RWPE2 (cell line): ENCODE data around the gene FAM9C.
"Not testable (repeated sequence)": the region's sequence is repeated elsewhere in the genome, so short reads cannot be mapped to it uniquely, and the experiment has no call there.

Source experiments
- ATAC-seq: fragments of 200-7000 bp; cut with Tn5 transposase; 3 replicates; pipeline ENCODE4 v1.9.1; 2021; ENCODE audit warnings: low read depth
- DNase-seq: peaks from one replicate; pipeline ENCODE4 v3.0.0-alpha.2; 2020; ENCODE audit warnings: low spot score
- H3K27ac ChIP-seq: fragments of 450-650 bp; 2 replicates; pipeline ENCODE4 v1.5.1; 2017; ENCODE audit warnings: mild to moderate bottlenecking; ENCODE audit not compliant: poor library complexity, severe bottlenecking
- H3K27me3 ChIP-seq: fragments of 250-450 bp; sonication (Bioruptor Pico); 2 replicates; pipeline ENCODE4 v1.5.1; 2021; ENCODE audit warnings: mild to moderate bottlenecking, moderate library complexity; ENCODE audit not compliant: insufficient read depth, poor library complexity, severe bottlenecking
- H3K36me3 ChIP-seq: fragments of 250-450 bp; sonication (Bioruptor Pico); 2 replicates; pipeline ENCODE4 v1.5.1; 2020; ENCODE audit warnings: low read depth, mild to moderate bottlenecking, moderate library complexity
- H3K4me1 ChIP-seq: fragments of 250-450 bp; sonication (Bioruptor Pico); 2 replicates; pipeline ENCODE4 v1.5.1; 2021; ENCODE audit warnings: mild to moderate bottlenecking, moderate library complexity; ENCODE audit not compliant: insufficient read depth, poor library complexity, severe bottlenecking
- H3K4me3 ChIP-seq: fragments of 250-450 bp; sonication (Bioruptor Pico); 2 replicates; pipeline ENCODE4 v1.5.1; 2021; ENCODE audit warnings: mild to moderate bottlenecking, moderate library complexity; ENCODE audit not compliant: severe bottlenecking
- H3K9me3 ChIP-seq: fragments of 250-450 bp; sonication (Bioruptor Pico); 2 replicates; pipeline ENCODE4 v1.5.1; 2021; ENCODE audit warnings: mild to moderate bottlenecking, moderate library complexity; ENCODE audit not compliant: severe bottlenecking
- CTCF ChIP-seq: fragments of 450-650 bp; IDR thresholded peaks from one replicate; pipeline ENCODE4 v1.5.1; 2017; ENCODE audit warnings: mild to moderate bottlenecking, moderate library complexity; ENCODE audit not compliant: poor library complexity, severe bottlenecking

Gene FAM9C

GRCh38 chrX:13086076-13086475, 41.7 kb upstream of the FAM9C start:
- Histone ChIP-seq H3K36me3 (no peaks in the 10 kb centered on the region), H3K27me3 (no peaks in the 10 kb centered on the region), H3K9me3 (no peaks in the 10 kb centered on the region), H3K4me1 (peaks cover 6% of the 10 kb centered on the region), H3K27ac (no peak overlapping the region), H3K4me3 (no peak overlapping the region)
- DNase-seq (no peak), ATAC-seq (no peak)
- no peak for TF ChIP-seq CTCF

GRCh38 chrX:13085526-13085925, 41.1 kb upstream of the FAM9C start:
- no peak for TF ChIP-seq CTCF
- Histone ChIP-seq H3K36me3 (no peaks in the 10 kb centered on the region), H3K9me3 (no peaks in the 10 kb centered on the region), H3K4me1 (peaks cover 6% of the 10 kb centered on the region), H3K27ac (no peak overlapping the region), H3K4me3 (no peak overlapping the region), H3K27me3 (no peaks in the 10 kb centered on the region)
- no peak for ATAC-seq
- no peak for DNase-seq

GRCh38 chrX:13084611-13085010, 40.2 kb upstream of the FAM9C start:
- H3K9me3 ChIP-seq: no peaks in the 10 kb centered on the region
- DNase-seq (no peak), ATAC-seq (no peak)
- H3K4me1 ChIP-seq: peaks cover 6% of the 10 kb centered on the region
- H3K27ac ChIP-seq: no peak overlapping the region
- TF ChIP-seq CTCF: no peak
- no peaks in the 10 kb centered on the region for H3K27me3 ChIP-seq
- H3K36me3 ChIP-seq: no peaks in the 10 kb centered on the region
- no peak overlapping the region for H3K4me3 ChIP-seq

- not testable (repeated sequence) for ATAC-seq, H3K9me3 ChIP-seq, H3K4me3 ChIP-seq, H3K27me3 ChIP-seq, H3K36me3 ChIP-seq, DNase-seq, H3K27ac ChIP-seq, H3K4me1 ChIP-seq
Measured at GRCh38 chrX:13083755-13084326, 39.4 kb upstream of the FAM9C start.

GRCh38 chrX:13082206-13083065, 38.0 kb upstream of the FAM9C start:
- Histone ChIP-seq H3K27ac (no peak overlapping the region), H3K27me3 (no peaks in the 10 kb centered on the region), H3K4me1 (peaks cover 5% of the 10 kb centered on the region), H3K9me3 (no peaks in the 10 kb centered on the region), H3K36me3 (no peaks in the 10 kb centered on the region), H3K4me3 (no peak overlapping the region)
- TF ChIP-seq CTCF: no peak
- no peak for DNase-seq
- no peak for ATAC-seq
